ENCODE measurements around the gene SRGAP2B.
"Not testable (repeated sequence)": the region's sequence is repeated elsewhere in the genome, so short reads cannot be mapped to it uniquely, and the experiment has no call there.

DNA sequence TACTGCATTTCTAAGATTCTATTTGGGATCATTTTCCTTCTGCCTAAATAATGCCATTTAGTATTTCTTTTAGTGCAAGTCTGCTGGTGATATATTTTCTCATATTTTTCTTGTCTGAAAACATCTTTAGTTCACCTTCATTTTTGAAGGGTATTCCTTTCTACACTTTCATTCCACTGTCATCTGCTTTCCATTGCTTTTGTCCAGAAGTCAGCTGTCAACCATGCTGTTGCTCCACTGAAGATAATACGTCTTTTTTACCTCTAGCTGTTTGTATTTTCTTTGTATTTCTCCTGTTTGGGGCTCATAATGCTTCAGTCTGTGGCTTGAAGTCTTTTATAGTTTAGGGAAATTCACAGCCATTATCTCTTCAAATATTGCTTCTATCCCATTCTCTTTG is 167.8 kb downstream of the SRGAP2B start:
- not testable (repeated sequence) for TF ChIP-seq POLR2A (IDR thresholded peaks at IDR 0.05; ENCODE audit: low read length); GATA1 (IDR thresholded peaks at IDR 0.05; ENCODE audit: low read depth, low read length)

Data from erythroblast (primary cell).